ENCODE measurements around the gene TRPV3. TPM values are rescaled to one million over a fixed set of nuclear protein-coding genes. Genes with fewer than 3 reads are reported as not detected.

Gene TRPV3
- total and polyA plus RNA-seq, 2 donors (not counting 1 experiment from before 2014, with no cell fraction given) = 0.20 to 0.99 TPM

GRCh38 chr17:3528880-3529511 lies 28.6 kb downstream of the TRPV3 start:
- H3K4me2 ChIP-seq (ENCODE audit: extremely low read depth, insufficient read depth, low read length) = no peak overlapping the region
- no peaks in the 10 kb centered on the region for H3K4me1 ChIP-seq (ENCODE audit: control insufficient read depth, extremely low read depth, insufficient read depth, low read length)
- H4K20me1 ChIP-seq (ENCODE audit: control insufficient read depth, extremely low read depth, insufficient read depth, low read length) = no peaks in the 10 kb centered on the region
- no peaks in the 10 kb centered on the region for H3K9me3 ChIP-seq (ENCODE audit: control insufficient read depth, insufficient read depth, low read depth, low read length)
- H3K4me3 ChIP-seq (replicated peaks in 1 of 4; ENCODE audit: control extremely low read depth in 1 of 4, insufficient read depth in 1 of 4, low read depth in 3 of 4, low read length in 4 of 4) = no peak overlapping the region
- TF ChIP-seq CTCF (conservative IDR thresholded peaks at IDR 0.05 in 1 of 2, IDR thresholded peaks at IDR 0.05 in 1 of 2; ENCODE audit: low read depth in 1 of 2, low read length in 2 of 2) (no peak), EZH2 (IDR thresholded peaks at IDR 0.05; ENCODE audit: low read length, missing control alignments) (no peak)
- no peak overlapping the region for H3K9ac ChIP-seq (ENCODE audit: insufficient read depth, low read length)
- no peak overlapping the region for H3K27ac ChIP-seq (ENCODE audit: insufficient read depth, low read length)
- no peaks in the 10 kb centered on the region for H3K79me2 ChIP-seq (ENCODE audit: control insufficient read depth, insufficient read depth, low read length)
- H3K27me3 ChIP-seq (ENCODE audit: control insufficient read depth, insufficient read depth, low read length) = no peaks in the 10 kb centered on the region
- DNase-seq (ENCODE audit: low read depth in 2 of 2) = peak in 1 of 2 donors; percentile 37
- no peak overlapping the region for H2AFZ ChIP-seq (ENCODE audit: low read length)
- H3K36me3 ChIP-seq (ENCODE audit: control insufficient read depth, insufficient read depth, low read length) = no peaks in the 10 kb centered on the region

GRCh38 chr17:3528403-3528851 lies 29.2 kb downstream of the TRPV3 start:
- Histone ChIP-seq H3K4me1 (ENCODE audit: control insufficient read depth, extremely low read depth, insufficient read depth, low read length) (no peaks in the 10 kb centered on the region), H3K79me2 (ENCODE audit: control insufficient read depth, insufficient read depth, low read length) (no peaks in the 10 kb centered on the region), H3K9ac (ENCODE audit: insufficient read depth, low read length) (no peak overlapping the region), H3K9me3 (ENCODE audit: control insufficient read depth, insufficient read depth, low read depth, low read length) (no peaks in the 10 kb centered on the region), H3K27ac (ENCODE audit: insufficient read depth, low read length) (no peak overlapping the region), H3K36me3 (ENCODE audit: control insufficient read depth, insufficient read depth, low read length) (no peaks in the 10 kb centered on the region), H3K27me3 (ENCODE audit: control insufficient read depth, insufficient read depth, low read length) (no peaks in the 10 kb centered on the region), H3K4me3 (replicated peaks in 1 of 4; ENCODE audit: control extremely low read depth in 1 of 4, insufficient read depth in 1 of 4, low read depth in 3 of 4, low read length in 4 of 4) (no peak overlapping the region), H4K20me1 (ENCODE audit: control insufficient read depth, extremely low read depth, insufficient read depth, low read length) (no peaks in the 10 kb centered on the region), H3K4me2 (ENCODE audit: extremely low read depth, insufficient read depth, low read length) (no peak overlapping the region), H2AFZ (ENCODE audit: low read length) (no peak overlapping the region)
- TF ChIP-seq EZH2 (IDR thresholded peaks at IDR 0.05; ENCODE audit: low read length, missing control alignments) (no peak), CTCF (conservative IDR thresholded peaks at IDR 0.05 in 1 of 2, IDR thresholded peaks at IDR 0.05 in 1 of 2; ENCODE audit: low read depth in 1 of 2, low read length in 2 of 2) (no peak)
- no peak for DNase-seq (ENCODE audit: low read depth in 2 of 2)

GRCh38 chr17:3527896-3528295 lies 29.7 kb downstream of the TRPV3 start:
- Histone ChIP-seq H3K79me2 (ENCODE audit: control insufficient read depth, insufficient read depth, low read length) (no peaks in the 10 kb centered on the region), H3K27ac (ENCODE audit: insufficient read depth, low read length) (no peak overlapping the region), H3K4me3 (replicated peaks in 1 of 4; ENCODE audit: control extremely low read depth in 1 of 4, insufficient read depth in 1 of 4, low read depth in 3 of 4, low read length in 4 of 4) (no peak overlapping the region), H4K20me1 (ENCODE audit: control insufficient read depth, extremely low read depth, insufficient read depth, low read length) (no peaks in the 10 kb centered on the region), H2AFZ (ENCODE audit: low read length) (no peak overlapping the region), H3K9ac (ENCODE audit: insufficient read depth, low read length) (no peak overlapping the region), H3K4me2 (ENCODE audit: extremely low read depth, insufficient read depth, low read length) (no peak overlapping the region), H3K4me1 (ENCODE audit: control insufficient read depth, extremely low read depth, insufficient read depth, low read length) (no peaks in the 10 kb centered on the region), H3K27me3 (ENCODE audit: control insufficient read depth, insufficient read depth, low read length) (no peaks in the 10 kb centered on the region), H3K36me3 (ENCODE audit: control insufficient read depth, insufficient read depth, low read length) (no peaks in the 10 kb centered on the region), H3K9me3 (ENCODE audit: control insufficient read depth, insufficient read depth, low read depth, low read length) (no peaks in the 10 kb centered on the region)
- DNase-seq (ENCODE audit: low read depth in 2 of 2) = no peak
- TF ChIP-seq EZH2 (IDR thresholded peaks at IDR 0.05; ENCODE audit: low read length, missing control alignments) (no peak), CTCF (conservative IDR thresholded peaks at IDR 0.05 in 1 of 2, IDR thresholded peaks at IDR 0.05 in 1 of 2; ENCODE audit: low read depth in 1 of 2, low read length in 2 of 2) (no peak)
